Right lobe of liver (tissue), 6 donors: ENCODE results near the gene CREB5. TPM values are rescaled to one million over a fixed set of nuclear protein-coding genes. Genes with fewer than 3 reads are reported as not detected.

Source experiments
- ATAC-seq, 4 donors: fragments of 200-7000 bp; cut with Tn5 transposase; one replicate each; pipeline ENCODE4 v1.9.1; 2020; ENCODE audit warnings: mild to moderate bottlenecking in 4 of 4, moderate library complexity in 4 of 4
- DNase-seq, 3 donors: peaks; one replicate each; pipeline ENCODE4 v3.0.0-alpha.2; 2020
- H3K27ac ChIP-seq, 3 donors: fragments of 200-600 bp; one replicate each; pipeline ENCODE4 v1.8.0; 2022
- H3K27me3 ChIP-seq, 2 donors: fragments of 200-600 bp; one replicate each; pipeline ENCODE4 v1.8.0; 2022
- H3K36me3 ChIP-seq, 4 donors: fragments of 200-600 bp; sonication (generic) in 1 of 4; one replicate each; pipeline versions ENCODE4 v1.5.1 to v1.8.0; 2017 to 2022; ENCODE audit warnings: control low read depth in 1 of 4
- H3K4me1 ChIP-seq, 4 donors: fragments of 200-600 bp; sonication (generic) in 1 of 4; one replicate each; pipeline versions ENCODE4 v1.5.1 to v1.8.0; 2017 to 2022; ENCODE audit warnings: control low read depth in 1 of 4
- H3K4me3 ChIP-seq, 3 donors: fragments of 200-600 bp; one replicate each; pipeline ENCODE4 v1.8.0; 2022
- H3K9me3 ChIP-seq, 4 donors: fragments of 200-600 bp; sonication (generic) in 1 of 4; one replicate each; pipeline versions ENCODE4 v1.5.1 to v1.8.0; 2017 to 2022; ENCODE audit warnings: control low read depth in 1 of 4
- CTCF ChIP-seq, 4 donors: fragments of 200-600 bp in 3 of 4; fragments of 450-650 bp in 1 of 4; IDR thresholded peaks; one replicate each; pipeline versions ENCODE4 v1.5.1 to v1.8.0; 2016 to 2022; ENCODE audit warnings: antibody characterized with exemption in 4 of 4, mild to moderate bottlenecking in 2 of 4
- POLR2A ChIP-seq: fragments of 450-650 bp; IDR thresholded peaks from one replicate; pipeline ENCODE4 v1.6.1; 2017; ENCODE audit warnings: antibody characterized with exemption, mild to moderate bottlenecking
- WGBS: methylation state at CpG from one replicate; pipeline ENCODE4 v1.1.6; 2018; ENCODE audit warnings: low coverage, low lambda C conversion rate; ENCODE audit not compliant: insufficient coverage; ENCODE audit errors: missing lambda C conversion rate; 5-methylcytosine and 5-hydroxymethylcytosine counted together
- intact Hi-C, 2 donors: fragments of 100-400 bp; cut with DNase I; formaldehyde crosslinking; loops; one replicate each; pipeline versions ENCODE4 v1.11.2 to v1.14.1; 2022
- total RNA-seq, 6 experiments: library from RNA; depleted of rRNA in 2 of 6; stranded (reverse); fragments of >200 nt in 2 of 6; fragmentation: NEBNext Ultra II Directional in 3 of 6; extraction: Animal tissue kit (Norgen Biotek cat#: 25700) in 3 of 6; gene quantifications; one replicate each; pipeline versions ENCODE4 v1.1.0 to v1.2.4, GENCODE V29; 2016 to 2023
- donor health status: DM: no; HTN: yes; CAD: no.
- donor health status: DM: no; HTN: no; CAD: no.
- donor health status: DM: no; HTN: no; CAD: no.
- donor health status: DM: no; HTN: yes; CAD: no.
- donor health status: DM: no; HTN: yes; CAD: no.

The CREB5 gene
- total RNA-seq, 6 experiments from 2014 or later: 0.48 to 6.3 (median 1.4) TPM

- TF ChIP-seq POLR2A (no peak), CTCF (IDR thresholded peaks at IDR 0.05) (no peak)
- H3K9me3 ChIP-seq: no peaks in the 10 kb centered on the region
- peaks cover 0 to 4% of the 10 kb centered on the region in 2 donors for H3K27me3 ChIP-seq
- WGBS: 75% methylated on average over 9 of the region's 9 CpGs
- H3K4me1 ChIP-seq: no peaks in the 10 kb centered on the region
- intact Hi-C loops: no loop called here
- no peak overlapping the region for H3K4me3 ChIP-seq
- ATAC-seq: no peak
- no peak overlapping the region for H3K27ac ChIP-seq
- H3K36me3 ChIP-seq: no peaks in the 10 kb centered on the region
- DNase-seq: no peak
Observed at GRCh38 chr7:28512668-28513440, 100.5 kb downstream of the CREB5 start.

- H3K36me3 ChIP-seq: no peaks in the 10 kb centered on the region
- no peak for DNase-seq
- H3K4me1 ChIP-seq: no peaks in the 10 kb centered on the region
- TF ChIP-seq POLR2A: no peak
- no peak for TF ChIP-seq CTCF (IDR thresholded peaks at IDR 0.05)
- no peak for ATAC-seq
- H3K27ac ChIP-seq: no peak overlapping the region
- H3K4me3 ChIP-seq: no peak overlapping the region
- H3K27me3 ChIP-seq: no peaks in the 10 kb centered on the region
- no peaks in the 10 kb centered on the region for H3K9me3 ChIP-seq
- intact Hi-C loops: no loop called here
- WGBS: 49% methylated on average over 13 of the region's 14 CpGs
Observed at GRCh38 chr7:28516390-28517172, 104.3 kb downstream of the CREB5 start.

DNA sequence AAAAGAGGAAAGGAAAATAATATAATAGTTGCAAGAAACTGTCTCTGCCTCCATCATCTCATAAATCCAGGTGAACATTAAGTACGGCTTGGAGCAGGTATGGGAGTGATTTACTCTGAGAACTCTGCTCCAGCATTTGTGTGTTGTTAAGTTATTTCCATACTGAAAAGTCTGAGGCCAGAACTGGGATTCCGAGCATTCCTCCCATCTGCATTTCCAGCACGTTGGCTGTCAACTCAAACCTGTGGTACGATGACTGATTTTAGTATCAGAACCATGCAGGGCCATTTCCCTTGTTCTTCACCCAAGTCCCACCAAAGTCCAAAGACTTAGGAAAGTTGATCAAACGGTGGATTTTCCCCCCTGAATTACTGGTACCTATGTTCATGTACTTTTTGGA is 104.9 kb downstream of the CREB5 start:
- no peaks in the 10 kb centered on the region for H3K9me3 ChIP-seq
- no peaks in the 10 kb centered on the region for H3K27me3 ChIP-seq
- TF ChIP-seq CTCF (IDR thresholded peaks at IDR 0.05) (no peak), POLR2A (no peak)
- DNase-seq (no peak), ATAC-seq (no peak)
- WGBS: 50% methylated on average over 5 of the region's 5 CpGs
- no peaks in the 10 kb centered on the region for H3K36me3 ChIP-seq
- H3K4me3 ChIP-seq: no peak overlapping the region
- intact Hi-C loops: no loop called here
- H3K4me1 ChIP-seq: no peaks in the 10 kb centered on the region
- no peak overlapping the region for H3K27ac ChIP-seq

- Histone ChIP-seq H3K27ac (no peak overlapping the region), H3K4me3 (no peak overlapping the region), H3K4me1 (no peaks in the 10 kb centered on the region), H3K9me3 (no peaks in the 10 kb centered on the region), H3K27me3 (no peaks in the 10 kb centered on the region), H3K36me3 (no peaks in the 10 kb centered on the region)
- ATAC-seq: no peak
- WGBS: 61% methylated on average over 7 of the region's 7 CpGs
- TF ChIP-seq CTCF (IDR thresholded peaks at IDR 0.05) (no peak), POLR2A (no peak)
- no peak for DNase-seq
- intact Hi-C loops: no loop called here
Observed at GRCh38 chr7:28517606-28518005, 105.3 kb downstream of the CREB5 start.
